Measurements from ENCODE around the gene MARCHF10.
A peak's percentile ranks its signal among the peaks of the same experiment; 100 is the strongest.
"Not testable (repeated sequence)": the region's sequence is repeated elsewhere in the genome, so short reads cannot be mapped to it uniquely, and the experiment has no call there.

MARCHF10 gene

GRCh38 chr17:62715882-62716390 is 92.2 kb downstream of the MARCHF10 start:
- DNase-seq = no peak

GRCh38 chr17:62714016-62714777 is 93.9 kb downstream of the MARCHF10 start:
- DNase-seq = no peak

- no peak for DNase-seq
These were observed 94.8 kb downstream of the MARCHF10 start for GRCh38 chr17:62713086-62713881.

GRCh38 chr17:62712171-62712581 is 95.9 kb downstream of the MARCHF10 start:
- no peak for DNase-seq

- no peak for DNase-seq
These were observed 99.5 kb downstream of the MARCHF10 start for GRCh38 chr17:62708587-62708986.

- DNase-seq = no peak
These were observed 100.7 kb downstream of the MARCHF10 start for GRCh38 chr17:62707425-62707739.

GRCh38 chr17:62706598-62707424 is 101.3 kb downstream of the MARCHF10 start:
- no peak for DNase-seq

GRCh38 chr17:62705778-62706597 is 102.1 kb downstream of the MARCHF10 start:
- no peak for DNase-seq

GRCh38 chr17:62705156-62705777 is 102.8 kb downstream of the MARCHF10 start:
- no peak for DNase-seq

GRCh38 chr17:62704381-62704971 is 103.6 kb downstream of the MARCHF10 start:
- DNase-seq = peak; percentile 74

- DNase-seq = peak; percentile 79
These were observed 104.2 kb downstream of the MARCHF10 start for GRCh38 chr17:62703776-62704380.

- DNase-seq = no peak
These were observed 104.8 kb downstream of the MARCHF10 start for GRCh38 chr17:62703261-62703775.

- no peak for DNase-seq
These were observed 105.3 kb downstream of the MARCHF10 start for GRCh38 chr17:62702746-62703260.

GRCh38 chr17:62701706-62702085 is 106.4 kb downstream of the MARCHF10 start:
- DNase-seq = no peak

- no peak for DNase-seq
These were observed 107.0 kb downstream of the MARCHF10 start for GRCh38 chr17:62700964-62701705.

GRCh38 chr17:62698459-62698858 is 109.7 kb downstream of the MARCHF10 start:
- not testable (repeated sequence) for DNase-seq

- no peak for DNase-seq
These were observed 111.2 kb downstream of the MARCHF10 start for GRCh38 chr17:62696726-62697490.

- no peak for DNase-seq
These were observed 111.9 kb downstream of the MARCHF10 start for GRCh38 chr17:62696256-62696655.
